ENCODE measurements around the gene ADORA2B.

DNA sequence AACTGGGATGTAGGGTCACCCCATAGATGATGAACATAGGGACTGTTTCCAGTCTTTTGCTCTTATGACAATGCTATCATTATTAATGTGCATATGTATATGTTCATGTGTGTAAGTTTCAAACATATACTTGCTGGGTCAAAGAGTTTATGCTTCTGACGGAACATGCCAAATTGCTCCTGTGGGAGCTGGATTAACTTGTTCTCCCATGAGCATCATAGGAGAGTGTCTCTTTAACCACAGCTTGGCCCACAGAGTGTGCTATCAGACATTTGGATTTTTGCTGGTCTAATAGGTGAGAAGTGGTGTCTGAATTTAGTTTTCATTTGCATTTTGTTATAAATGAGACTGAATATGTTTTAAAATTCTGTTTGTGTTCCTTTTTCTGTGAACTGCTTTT, 22.3 kb upstream of the ADORA2B start:
- TF ChIP-seq, protein P1, sequence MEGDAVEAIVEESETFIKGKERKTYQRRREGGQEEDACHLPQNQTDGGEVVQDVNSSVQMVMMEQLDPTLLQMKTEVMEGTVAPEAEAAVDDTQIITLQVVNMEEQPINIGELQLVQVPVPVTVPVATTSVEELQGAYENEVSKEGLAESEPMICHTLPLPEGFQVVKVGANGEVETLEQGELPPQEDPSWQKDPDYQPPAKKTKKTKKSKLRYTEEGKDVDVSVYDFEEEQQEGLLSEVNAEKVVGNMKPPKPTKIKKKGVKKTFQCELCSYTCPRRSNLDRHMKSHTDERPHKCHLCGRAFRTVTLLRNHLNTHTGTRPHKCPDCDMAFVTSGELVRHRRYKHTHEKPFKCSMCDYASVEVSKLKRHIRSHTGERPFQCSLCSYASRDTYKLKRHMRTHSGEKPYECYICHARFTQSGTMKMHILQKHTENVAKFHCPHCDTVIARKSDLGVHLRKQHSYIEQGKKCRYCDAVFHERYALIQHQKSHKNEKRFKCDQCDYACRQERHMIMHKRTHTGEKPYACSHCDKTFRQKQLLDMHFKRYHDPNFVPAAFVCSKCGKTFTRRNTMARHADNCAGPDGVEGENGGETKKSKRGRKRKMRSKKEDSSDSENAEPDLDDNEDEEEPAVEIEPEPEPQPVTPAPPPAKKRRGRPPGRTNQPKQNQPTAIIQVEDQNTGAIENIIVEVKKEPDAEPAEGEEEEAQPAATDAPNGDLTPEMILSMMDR (conservative IDR thresholded peaks at IDR 0.05; ENCODE audit: low read length), result no peak
- no peak for TF ChIP-seq EZH2phosphoT487 (IDR thresholded peaks at IDR 0.05; ENCODE audit: borderline replicate concordance)

Measured in Loucy (cell line).